Activated CD4-positive, alpha-beta T cell treated with anti-CD3 and anti-CD28 coated beads, Interleukin-2, amount 50 U/mL, for 4 hours (primary cell): ENCODE results near the gene ASB10.

ENCODE experiments used
- DNase-seq, 2 experiments: peaks; one replicate each; pipeline ENCODE4 v3.0.0-alpha.2; 2020

The ASB10 gene

GRCh38 chr7:151209588-151209987 is 22.5 kb upstream of the ASB10 start:
- no peak for DNase-seq

- no peak for DNase-seq
Observed at GRCh38 chr7:151208253-151208862, 21.3 kb upstream of the ASB10 start.

- DNase-seq, result no peak
Observed at GRCh38 chr7:151207804-151208203, 20.8 kb upstream of the ASB10 start.

GRCh38 chr7:151207315-151207714 is 20.3 kb upstream of the ASB10 start:
- no peak for DNase-seq

GRCh38 chr7:151206914-151207313 is 19.9 kb upstream of the ASB10 start:
- DNase-seq, result no peak

GRCh38 chr7:151205730-151206129 is 18.7 kb upstream of the ASB10 start:
- no peak for DNase-seq

GRCh38 chr7:151204383-151205032 is 17.5 kb upstream of the ASB10 start:
- DNase-seq, result no peak

GRCh38 chr7:151202836-151203235 is 15.8 kb upstream of the ASB10 start:
- no peak for DNase-seq

GRCh38 chr7:151201751-151202150 is 14.7 kb upstream of the ASB10 start:
- no peak for DNase-seq

- no peak for DNase-seq
Observed at GRCh38 chr7:151201344-151201743, 14.3 kb upstream of the ASB10 start.

GRCh38 chr7:151198945-151199848 is 12.1 kb upstream of the ASB10 start:
- DNase-seq, result no peak

GRCh38 chr7:151197932-151198331 is 10.9 kb upstream of the ASB10 start:
- DNase-seq, result no peak

GRCh38 chr7:151195616-151196450 is 8.8 kb upstream of the ASB10 start:
- DNase-seq, result no peak

GRCh38 chr7:151194188-151194587 is 7.1 kb upstream of the ASB10 start:
- no peak for DNase-seq

GRCh38 chr7:151193203-151193978 is 6.3 kb upstream of the ASB10 start:
- DNase-seq, result no peak

GRCh38 chr7:151192002-151192539 is 5.0 kb upstream of the ASB10 start:
- DNase-seq, result no peak

GRCh38 chr7:151191544-151191943 is 4.5 kb upstream of the ASB10 start:
- DNase-seq, result no peak

GRCh38 chr7:151189038-151189437 is 2.0 kb upstream of the ASB10 start:
- no peak for DNase-seq

GRCh38 chr7:151188252-151188542 is 1.1 kb upstream of the ASB10 start:
- no peak for DNase-seq

GRCh38 chr7:151187409-151188251 is 580 bp upstream of the ASB10 start:
- no peak for DNase-seq
